ENCODE measurements around the gene TGM6. TPM values are rescaled to one million over a fixed set of nuclear protein-coding genes. Genes with fewer than 3 reads are reported as not detected.

The TGM6 gene
- total and polyA plus RNA-seq, 2 donors = not detected

GRCh38 chr20:2387580-2387979 lies 6.9 kb downstream of the TGM6 start:
- WGBS = 96% methylated on average over 4 of the region's 4 CpGs
- H3K27ac ChIP-seq (ENCODE audit: low read depth in 1 of 2, low read length in 1 of 2) = no peak overlapping the region
- DNase-seq (ENCODE audit: low read depth in 6 of 9, low spot score in 9 of 9) = no peak
- H3K27me3 ChIP-seq (ENCODE audit: control insufficient read depth in 2 of 2, insufficient read depth in 1 of 2, low read length in 1 of 2) = no peaks in the 10 kb centered on the region
- H3K9me3 ChIP-seq (ENCODE audit: control insufficient read depth in 2 of 2, insufficient read depth in 1 of 2, low read length in 1 of 2) = peaks cover 0 to 7% of the 10 kb centered on the region in 2 donors
- H3K4me1 ChIP-seq (ENCODE audit: control insufficient read depth in 2 of 2, insufficient read depth in 2 of 2, low read length in 2 of 2) = no peaks in the 10 kb centered on the region
- H3K4me3 ChIP-seq (ENCODE audit: low read length in 2 of 2) = no peak overlapping the region
- H3K36me3 ChIP-seq (ENCODE audit: control insufficient read depth in 2 of 2, insufficient read depth in 2 of 2, low read length in 1 of 2) = no peaks in the 10 kb centered on the region

- 67% methylated on average over 7 of the region's 7 CpGs for WGBS
- peaks cover 0 to 7% of the 10 kb centered on the region in 2 donors for H3K9me3 ChIP-seq (ENCODE audit: control insufficient read depth in 2 of 2, insufficient read depth in 1 of 2, low read length in 1 of 2)
- no peak for DNase-seq (ENCODE audit: low read depth in 6 of 9, low spot score in 9 of 9)
- H3K4me3 ChIP-seq (ENCODE audit: low read length in 2 of 2) = no peak overlapping the region
- H3K4me1 ChIP-seq (ENCODE audit: control insufficient read depth in 2 of 2, insufficient read depth in 2 of 2, low read length in 2 of 2) = no peaks in the 10 kb centered on the region
- H3K27me3 ChIP-seq (ENCODE audit: control insufficient read depth in 2 of 2, insufficient read depth in 1 of 2, low read length in 1 of 2) = peaks cover 0 to 2% of the 10 kb centered on the region in 2 donors
- no peaks in the 10 kb centered on the region for H3K36me3 ChIP-seq (ENCODE audit: control insufficient read depth in 2 of 2, insufficient read depth in 2 of 2, low read length in 1 of 2)
- H3K27ac ChIP-seq (ENCODE audit: low read depth in 1 of 2, low read length in 1 of 2) = no peak overlapping the region
Observed at GRCh38 chr20:2390951-2391675, 10.4 kb downstream of the TGM6 start.

GRCh38 chr20:2394411-2395055 lies 13.8 kb downstream of the TGM6 start:
- Histone ChIP-seq H3K27ac (ENCODE audit: low read depth in 1 of 2, low read length in 1 of 2) (no peak overlapping the region), H3K9me3 (ENCODE audit: control insufficient read depth in 2 of 2, insufficient read depth in 1 of 2, low read length in 1 of 2) (peaks cover 0 to 4% of the 10 kb centered on the region in 2 donors), H3K4me3 (ENCODE audit: low read length in 2 of 2) (no peak overlapping the region), H3K27me3 (ENCODE audit: control insufficient read depth in 2 of 2, insufficient read depth in 1 of 2, low read length in 1 of 2) (peaks cover 0 to 2% of the 10 kb centered on the region in 2 donors), H3K36me3 (ENCODE audit: control insufficient read depth in 2 of 2, insufficient read depth in 2 of 2, low read length in 1 of 2) (no peaks in the 10 kb centered on the region), H3K4me1 (ENCODE audit: control insufficient read depth in 2 of 2, insufficient read depth in 2 of 2, low read length in 2 of 2) (no peaks in the 10 kb centered on the region)
- no peak for DNase-seq (ENCODE audit: low read depth in 6 of 9, low spot score in 9 of 9)
- 93% methylated on average over 12 of the region's 12 CpGs for WGBS

- peaks cover 0 to 4% of the 10 kb centered on the region in 2 donors for H3K9me3 ChIP-seq (ENCODE audit: control insufficient read depth in 2 of 2, insufficient read depth in 1 of 2, low read length in 1 of 2)
- no peak for DNase-seq (ENCODE audit: low read depth in 6 of 9, low spot score in 9 of 9)
- peaks cover 0 to 2% of the 10 kb centered on the region in 2 donors for H3K27me3 ChIP-seq (ENCODE audit: control insufficient read depth in 2 of 2, insufficient read depth in 1 of 2, low read length in 1 of 2)
- H3K27ac ChIP-seq (ENCODE audit: low read depth in 1 of 2, low read length in 1 of 2) = no peak overlapping the region
- no peak overlapping the region for H3K4me3 ChIP-seq (ENCODE audit: low read length in 2 of 2)
- WGBS = 84% methylated on average over 9 of the region's 9 CpGs
- H3K36me3 ChIP-seq (ENCODE audit: control insufficient read depth in 2 of 2, insufficient read depth in 2 of 2, low read length in 1 of 2) = no peaks in the 10 kb centered on the region
- H3K4me1 ChIP-seq (ENCODE audit: control insufficient read depth in 2 of 2, insufficient read depth in 2 of 2, low read length in 2 of 2) = no peaks in the 10 kb centered on the region
Observed at GRCh38 chr20:2395136-2395535, 14.4 kb downstream of the TGM6 start.

- Histone ChIP-seq H3K27ac (ENCODE audit: low read depth in 1 of 2, low read length in 1 of 2) (no peak overlapping the region), H3K9me3 (ENCODE audit: control insufficient read depth in 2 of 2, insufficient read depth in 1 of 2, low read length in 1 of 2) (peaks cover 0 to 4% of the 10 kb centered on the region in 2 donors), H3K36me3 (ENCODE audit: control insufficient read depth in 2 of 2, insufficient read depth in 2 of 2, low read length in 1 of 2) (no peaks in the 10 kb centered on the region), H3K4me1 (ENCODE audit: control insufficient read depth in 2 of 2, insufficient read depth in 2 of 2, low read length in 2 of 2) (no peaks in the 10 kb centered on the region), H3K27me3 (ENCODE audit: control insufficient read depth in 2 of 2, insufficient read depth in 1 of 2, low read length in 1 of 2) (peaks cover 0 to 2% of the 10 kb centered on the region in 2 donors), H3K4me3 (ENCODE audit: low read length in 2 of 2) (no peak overlapping the region)
- no peak for DNase-seq (ENCODE audit: low read depth in 6 of 9, low spot score in 9 of 9)
- WGBS = 95% methylated on average over 14 of the region's 14 CpGs
Observed at GRCh38 chr20:2396241-2396814, 15.6 kb downstream of the TGM6 start.

GRCh38 chr20:2397091-2397490 lies 16.4 kb downstream of the TGM6 start:
- no peaks in the 10 kb centered on the region for H3K4me1 ChIP-seq (ENCODE audit: control insufficient read depth in 2 of 2, insufficient read depth in 2 of 2, low read length in 2 of 2)
- 96% methylated on average over 8 of the region's 8 CpGs for WGBS
- peaks cover 0 to 4% of the 10 kb centered on the region in 2 donors for H3K9me3 ChIP-seq (ENCODE audit: control insufficient read depth in 2 of 2, insufficient read depth in 1 of 2, low read length in 1 of 2)
- H3K27me3 ChIP-seq (ENCODE audit: control insufficient read depth in 2 of 2, insufficient read depth in 1 of 2, low read length in 1 of 2) = peaks cover 0 to 2% of the 10 kb centered on the region in 2 donors
- no peak overlapping the region for H3K4me3 ChIP-seq (ENCODE audit: low read length in 2 of 2)
- no peaks in the 10 kb centered on the region for H3K36me3 ChIP-seq (ENCODE audit: control insufficient read depth in 2 of 2, insufficient read depth in 2 of 2, low read length in 1 of 2)
- H3K27ac ChIP-seq (ENCODE audit: low read depth in 1 of 2, low read length in 1 of 2) = no peak overlapping the region
- DNase-seq (ENCODE audit: low read depth in 6 of 9, low spot score in 9 of 9) = no peak

- H3K27ac ChIP-seq (ENCODE audit: low read depth in 1 of 2, low read length in 1 of 2) = no peak overlapping the region
- peaks cover 0 to 4% of the 10 kb centered on the region in 2 donors for H3K9me3 ChIP-seq (ENCODE audit: control insufficient read depth in 2 of 2, insufficient read depth in 1 of 2, low read length in 1 of 2)
- 96% methylated on average over 12 of the region's 12 CpGs for WGBS
- H3K4me1 ChIP-seq (ENCODE audit: control insufficient read depth in 2 of 2, insufficient read depth in 2 of 2, low read length in 2 of 2) = no peaks in the 10 kb centered on the region
- H3K4me3 ChIP-seq (ENCODE audit: low read length in 2 of 2) = no peak overlapping the region
- peaks cover 0 to 2% of the 10 kb centered on the region in 2 donors for H3K27me3 ChIP-seq (ENCODE audit: control insufficient read depth in 2 of 2, insufficient read depth in 1 of 2, low read length in 1 of 2)
- H3K36me3 ChIP-seq (ENCODE audit: control insufficient read depth in 2 of 2, insufficient read depth in 2 of 2, low read length in 1 of 2) = no peaks in the 10 kb centered on the region
- DNase-seq (ENCODE audit: low read depth in 6 of 9, low spot score in 9 of 9) = no peak
Observed at GRCh38 chr20:2397595-2398145, 17.0 kb downstream of the TGM6 start.

GRCh38 chr20:2398449-2398848 lies 17.7 kb downstream of the TGM6 start:
- no peak overlapping the region for H3K4me3 ChIP-seq (ENCODE audit: low read length in 2 of 2)
- no peak for DNase-seq (ENCODE audit: low read depth in 6 of 9, low spot score in 9 of 9)
- H3K4me1 ChIP-seq (ENCODE audit: control insufficient read depth in 2 of 2, insufficient read depth in 2 of 2, low read length in 2 of 2) = no peaks in the 10 kb centered on the region
- no peak overlapping the region for H3K27ac ChIP-seq (ENCODE audit: low read depth in 1 of 2, low read length in 1 of 2)
- WGBS = 81% methylated on average over 1 of the region's 1 CpG
- peaks cover 0 to 4% of the 10 kb centered on the region in 2 donors for H3K9me3 ChIP-seq (ENCODE audit: control insufficient read depth in 2 of 2, insufficient read depth in 1 of 2, low read length in 1 of 2)
- H3K36me3 ChIP-seq (ENCODE audit: control insufficient read depth in 2 of 2, insufficient read depth in 2 of 2, low read length in 1 of 2) = no peaks in the 10 kb centered on the region
- peaks cover 0 to 2% of the 10 kb centered on the region in 2 donors for H3K27me3 ChIP-seq (ENCODE audit: control insufficient read depth in 2 of 2, insufficient read depth in 1 of 2, low read length in 1 of 2)

GRCh38 chr20:2399390-2399789 lies 18.7 kb downstream of the TGM6 start:
- Histone ChIP-seq H3K4me1 (ENCODE audit: control insufficient read depth in 2 of 2, insufficient read depth in 2 of 2, low read length in 2 of 2) (no peaks in the 10 kb centered on the region), H3K36me3 (ENCODE audit: control insufficient read depth in 2 of 2, insufficient read depth in 2 of 2, low read length in 1 of 2) (no peaks in the 10 kb centered on the region), H3K4me3 (ENCODE audit: low read length in 2 of 2) (no peak overlapping the region), H3K9me3 (ENCODE audit: control insufficient read depth in 2 of 2, insufficient read depth in 1 of 2, low read length in 1 of 2) (peaks cover 0 to 4% of the 10 kb centered on the region in 2 donors), H3K27ac (ENCODE audit: low read depth in 1 of 2, low read length in 1 of 2) (no peak overlapping the region), H3K27me3 (ENCODE audit: control insufficient read depth in 2 of 2, insufficient read depth in 1 of 2, low read length in 1 of 2) (peaks cover 0 to 2% of the 10 kb centered on the region in 2 donors)
- WGBS = 97% methylated on average over 16 of the region's 16 CpGs
- DNase-seq (ENCODE audit: low read depth in 6 of 9, low spot score in 9 of 9) = no peak
